Activated CD4-positive, alpha-beta T cell treated with anti-CD3 and anti-CD28 coated beads, Interleukin-2, amount 10 ng/mL, durations not matched to agents 7 days and 5 days (primary cell): Measurements from ENCODE around the gene FEZF1. TPM values are rescaled to one million over a fixed set of nuclear protein-coding genes. Genes with fewer than 3 reads are reported as not detected.

ENCODE experiments used
- CTCF ChIA-PET: fragments of 350-600 bp; sonication (Branson Sonifier 250); formaldehyde crosslinking; loops from one replicate; lab custom pipeline; 2021; ENCODE audit warnings: antibody characterized with exemption; lab: Charles Lee
- POLR2A ChIA-PET: fragments of 350-600 bp; sonication (Branson Sonifier 250); formaldehyde crosslinking; loops from one replicate; lab custom pipeline; 2021; ENCODE audit warnings: antibody characterized with exemption; lab: Charles Lee
- DNase-seq: peaks from one replicate; pipeline ENCODE4 v3.0.0-alpha.2; 2020
- H3K27ac Mint-ChIP-seq: one replicate; pipeline ENCODE4 v1.8.0; 2021; ENCODE audit warnings: mild to moderate bottlenecking, moderate library complexity, mixed read lengths
- H3K27me3 Mint-ChIP-seq: one replicate; pipeline ENCODE4 v1.8.0; 2021; ENCODE audit warnings: mixed read lengths
- H3K36me3 Mint-ChIP-seq: one replicate; pipeline ENCODE4 v1.8.0; 2021; ENCODE audit warnings: low read depth, mixed read lengths
- H3K4me1 Mint-ChIP-seq: one replicate; pipeline ENCODE4 v1.8.0; 2021; ENCODE audit warnings: mixed read lengths
- H3K4me3 Mint-ChIP-seq: one replicate; pipeline ENCODE4 v1.8.0; 2021; ENCODE audit warnings: mild to moderate bottlenecking, moderate library complexity, mixed read lengths
- H3K9me3 Mint-ChIP-seq: one replicate; pipeline ENCODE4 v1.8.0; 2021; ENCODE audit warnings: mixed read lengths
- total RNA-seq, 2 experiments: library from RNA; stranded (reverse); gene quantifications; one replicate each; pipeline ENCODE4 v1.2.3, GENCODE V29; 2021

FEZF1 gene
- total RNA-seq, 2 experiments from 2014 or later: not detected

- no peaks in the 10 kb centered on the region for H3K36me3 Mint-ChIP-seq
- CTCF ChIA-PET: interaction anchor here (1.4 kb wide), 1 partner anchor 15 kb away, joined by 3 read pairs; no protein-coding TSS in a partner anchor
- no peak for DNase-seq
- no peak overlapping the region for H3K27ac Mint-ChIP-seq
- H3K4me3 Mint-ChIP-seq: no peak overlapping the region
- peaks cover 66% of the 10 kb centered on the region for H3K27me3 Mint-ChIP-seq
- no peaks in the 10 kb centered on the region for H3K4me1 Mint-ChIP-seq
- no peaks in the 10 kb centered on the region for H3K9me3 Mint-ChIP-seq
- POLR2A ChIA-PET: no interaction called here
These were observed 11.2 kb upstream of the FEZF1 start for GRCh38 chr7:122315507-122316466.

GRCh38 chr7:122314284-122314683 is 9.7 kb upstream of the FEZF1 start:
- POLR2A ChIA-PET: no interaction called here
- H3K36me3 Mint-ChIP-seq: no peaks in the 10 kb centered on the region
- H3K27ac Mint-ChIP-seq: no peak overlapping the region
- peaks cover 76% of the 10 kb centered on the region for H3K27me3 Mint-ChIP-seq
- no peaks in the 10 kb centered on the region for H3K4me1 Mint-ChIP-seq
- no peaks in the 10 kb centered on the region for H3K9me3 Mint-ChIP-seq
- no peak for DNase-seq
- H3K4me3 Mint-ChIP-seq: no peak overlapping the region
- CTCF ChIA-PET: no interaction called here

GRCh38 chr7:122312789-122313188 is 8.2 kb upstream of the FEZF1 start:
- H3K27me3 Mint-ChIP-seq: peaks cover 78% of the 10 kb centered on the region
- DNase-seq: no peak
- H3K9me3 Mint-ChIP-seq: no peaks in the 10 kb centered on the region
- no peak overlapping the region for H3K27ac Mint-ChIP-seq
- H3K4me1 Mint-ChIP-seq: no peaks in the 10 kb centered on the region
- ChIA-PET POLR2A (no interaction called here), CTCF (no interaction called here)
- no peak overlapping the region for H3K4me3 Mint-ChIP-seq
- H3K36me3 Mint-ChIP-seq: no peaks in the 10 kb centered on the region

- Mint-ChIP-seq H3K27me3 (peaks cover 76% of the 10 kb centered on the region), H3K9me3 (no peaks in the 10 kb centered on the region), H3K4me1 (no peaks in the 10 kb centered on the region), H3K4me3 (no peak overlapping the region), H3K27ac (no peak overlapping the region), H3K36me3 (no peaks in the 10 kb centered on the region)
- DNase-seq: no peak
- ChIA-PET CTCF (no interaction called here), POLR2A (no interaction called here)
These were observed 7.3 kb upstream of the FEZF1 start for GRCh38 chr7:122311734-122312450.

- H3K4me3 Mint-ChIP-seq: no peak overlapping the region
- peaks cover 77% of the 10 kb centered on the region for H3K27me3 Mint-ChIP-seq
- H3K9me3 Mint-ChIP-seq: no peaks in the 10 kb centered on the region
- H3K27ac Mint-ChIP-seq: no peak overlapping the region
- no peaks in the 10 kb centered on the region for H3K4me1 Mint-ChIP-seq
- POLR2A ChIA-PET: no interaction called here
- CTCF ChIA-PET: no interaction called here
- H3K36me3 Mint-ChIP-seq: no peaks in the 10 kb centered on the region
- no peak for DNase-seq
These were observed 6.6 kb upstream of the FEZF1 start for GRCh38 chr7:122311050-122311700.

- Mint-ChIP-seq H3K27ac (no peak overlapping the region), H3K36me3 (no peaks in the 10 kb centered on the region), H3K4me3 (no peak overlapping the region), H3K9me3 (no peaks in the 10 kb centered on the region), H3K4me1 (peaks cover 3% of the 10 kb centered on the region), H3K27me3 (peaks cover 77% of the 10 kb centered on the region)
- ChIA-PET POLR2A (no interaction called here), CTCF (no interaction called here)
- DNase-seq: no peak
These were observed 5.8 kb upstream of the FEZF1 start for GRCh38 chr7:122310119-122311021.

- peaks cover 3% of the 10 kb centered on the region for H3K4me1 Mint-ChIP-seq
- no peak overlapping the region for H3K4me3 Mint-ChIP-seq
- POLR2A ChIA-PET: no interaction called here
- peaks cover 1% of the 10 kb centered on the region for H3K36me3 Mint-ChIP-seq
- H3K27ac Mint-ChIP-seq: no peak overlapping the region
- peaks cover 2% of the 10 kb centered on the region for H3K9me3 Mint-ChIP-seq
- peaks cover 79% of the 10 kb centered on the region for H3K27me3 Mint-ChIP-seq
- CTCF ChIA-PET: no interaction called here
- no peak for DNase-seq
These were observed 4.9 kb upstream of the FEZF1 start for GRCh38 chr7:122309421-122309820.

GRCh38 chr7:122307228-122307621 is 2.7 kb upstream of the FEZF1 start:
- H3K4me1 Mint-ChIP-seq: peaks cover 3% of the 10 kb centered on the region
- DNase-seq: no peak
- CTCF ChIA-PET: no interaction called here
- peaks cover 3% of the 10 kb centered on the region for H3K9me3 Mint-ChIP-seq
- H3K36me3 Mint-ChIP-seq: peaks cover 3% of the 10 kb centered on the region
- H3K4me3 Mint-ChIP-seq: no peak overlapping the region
- H3K27ac Mint-ChIP-seq: no peak overlapping the region
- peaks cover 82% of the 10 kb centered on the region for H3K27me3 Mint-ChIP-seq
- POLR2A ChIA-PET: no interaction called here

- Mint-ChIP-seq H3K36me3 (peaks cover 3% of the 10 kb centered on the region), H3K27me3 (peaks cover 81% of the 10 kb centered on the region), H3K9me3 (peaks cover 3% of the 10 kb centered on the region), H3K4me3 (no peak overlapping the region), H3K4me1 (peaks cover 3% of the 10 kb centered on the region), H3K27ac (peak overlapping the region; percentile 54)
- DNase-seq: no peak
- CTCF ChIA-PET: interaction anchor here (0.7 kb wide), 1 partner anchor 11 kb away, joined by 5 read pairs; no protein-coding TSS in a partner anchor
- POLR2A ChIA-PET: interaction anchor here (0.6 kb wide), 1 partner anchor 107 kb away, joined by 4 read pairs; no protein-coding TSS in a partner anchor
These were observed 2.0 kb upstream of the FEZF1 start for GRCh38 chr7:122306320-122307227.

- POLR2A ChIA-PET: interaction anchor here (0.6 kb wide), 1 partner anchor 106 kb away, joined by 4 read pairs; no protein-coding TSS in a partner anchor
- Mint-ChIP-seq H3K4me3 (peak overlapping the region; percentile 7), H3K4me1 (peaks cover 3% of the 10 kb centered on the region), H3K27ac (no peak overlapping the region), H3K9me3 (peaks cover 3% of the 10 kb centered on the region), H3K27me3 (peaks cover 82% of the 10 kb centered on the region), H3K36me3 (peaks cover 3% of the 10 kb centered on the region)
- CTCF ChIA-PET: interaction anchor here (0.7 kb wide), 1 partner anchor 12 kb away, joined by 5 read pairs; no protein-coding TSS in a partner anchor
- no peak for DNase-seq
These were observed 1.1 kb upstream of the FEZF1 start for GRCh38 chr7:122305475-122306319.
